OCI-LY7 (cell line): ENCODE measurements around the gene PTGER4.

Experiments
- EZH2phosphoT487 ChIP-seq: fragments of 200-600 bp; sonication (generic); IDR thresholded peaks from 2 replicates; pipeline ENCODE4 v1.6.1; 2018; ENCODE audit warnings: low read depth, borderline replicate concordance, mild to moderate bottlenecking, mixed run types, antibody characterized with exemption, low read length, moderate library complexity, mixed read lengths
- TF ChIP-seq, protein P1 (sequence below): fragments of 200-600 bp; sonication (generic); conservative IDR thresholded peaks from 2 replicates; pipeline ENCODE4 v1.5.1; 2014; ENCODE audit warnings: mild to moderate bottlenecking, antibody characterized with exemption, low read length, moderate library complexity, mixed read lengths

DNA sequence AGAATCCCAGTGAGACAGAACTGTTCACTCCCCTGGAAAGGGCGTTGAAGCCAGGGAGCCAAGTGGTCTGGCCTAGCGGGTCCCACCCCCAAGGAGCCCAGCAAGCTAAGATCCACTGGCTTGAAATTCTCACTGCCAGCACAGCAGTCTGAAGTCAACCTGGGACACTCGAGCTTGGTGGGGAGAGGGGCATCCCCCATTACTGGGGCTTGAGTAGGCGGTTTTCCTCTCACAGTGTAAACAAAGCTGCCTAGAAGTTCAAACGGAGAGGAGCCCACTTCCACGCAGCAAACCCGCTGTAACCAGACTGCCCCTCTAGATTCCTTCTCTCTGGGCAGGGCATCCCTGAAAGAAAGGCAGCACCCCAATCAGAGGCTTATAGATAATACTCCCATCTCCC, 45.1 kb upstream of the PTGER4 start:
- TF ChIP-seq, protein P1, sequence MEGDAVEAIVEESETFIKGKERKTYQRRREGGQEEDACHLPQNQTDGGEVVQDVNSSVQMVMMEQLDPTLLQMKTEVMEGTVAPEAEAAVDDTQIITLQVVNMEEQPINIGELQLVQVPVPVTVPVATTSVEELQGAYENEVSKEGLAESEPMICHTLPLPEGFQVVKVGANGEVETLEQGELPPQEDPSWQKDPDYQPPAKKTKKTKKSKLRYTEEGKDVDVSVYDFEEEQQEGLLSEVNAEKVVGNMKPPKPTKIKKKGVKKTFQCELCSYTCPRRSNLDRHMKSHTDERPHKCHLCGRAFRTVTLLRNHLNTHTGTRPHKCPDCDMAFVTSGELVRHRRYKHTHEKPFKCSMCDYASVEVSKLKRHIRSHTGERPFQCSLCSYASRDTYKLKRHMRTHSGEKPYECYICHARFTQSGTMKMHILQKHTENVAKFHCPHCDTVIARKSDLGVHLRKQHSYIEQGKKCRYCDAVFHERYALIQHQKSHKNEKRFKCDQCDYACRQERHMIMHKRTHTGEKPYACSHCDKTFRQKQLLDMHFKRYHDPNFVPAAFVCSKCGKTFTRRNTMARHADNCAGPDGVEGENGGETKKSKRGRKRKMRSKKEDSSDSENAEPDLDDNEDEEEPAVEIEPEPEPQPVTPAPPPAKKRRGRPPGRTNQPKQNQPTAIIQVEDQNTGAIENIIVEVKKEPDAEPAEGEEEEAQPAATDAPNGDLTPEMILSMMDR, result no peak
- TF ChIP-seq EZH2phosphoT487, result no peak
